ENCODE results near the gene GMFB. TPM values are rescaled to one million over a fixed set of nuclear protein-coding genes. Genes with fewer than 3 reads are reported as not detected.

Gene GMFB
- total and polyA plus RNA-seq, 4 experiments from 2014 or later, result 19.1 to 36.4 (median 25.6) TPM

DNA sequence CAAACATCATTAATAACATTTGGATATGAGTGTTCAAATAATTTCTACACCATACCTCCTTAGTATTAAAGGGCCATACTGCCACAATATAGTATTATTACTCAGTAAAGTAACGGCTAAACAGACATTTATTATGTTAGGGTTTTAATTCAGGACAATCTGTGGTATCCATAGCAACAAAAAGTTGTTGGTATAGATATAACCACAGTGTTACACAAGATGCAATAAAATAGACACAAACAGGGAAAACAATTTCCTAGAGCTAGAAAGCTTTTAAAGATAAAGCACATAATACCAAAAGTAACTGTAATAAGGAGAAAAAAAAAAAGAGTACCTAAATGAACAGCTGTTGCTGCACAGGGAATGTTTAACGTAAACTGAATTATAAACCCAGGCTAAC is 63.7 kb downstream of the GMFB start:
- POLR2A ChIA-PET (ENCODE audit: partially characterized antibody), result no interaction called here
- H3K9me3 Mint-ChIP-seq, result no peaks in the 10 kb centered on the region
- CTCF ChIA-PET (ENCODE audit: partially characterized antibody), result no interaction called here

More for the DNA sequence above, 63.7 kb downstream of the GMFB start:
- no peaks in the 10 kb centered on the region for H3K27me3 ChIP-seq (ENCODE audit: insufficient read depth, low read length)
- peaks cover 13% of the 10 kb centered on the region for H3K36me3 ChIP-seq (ENCODE audit: insufficient read depth, low read length)
- no peaks in the 10 kb centered on the region for H3K9me3 ChIP-seq (ENCODE audit: control insufficient read depth in 1 of 2, low read length in 2 of 2)
- no peak for DNase-seq
- intact Hi-C loops (cut with micrococcal nuclease), result no loop called here
- no peak overlapping the region for H3K4me3 Mint-ChIP-seq
- H3K4me1 ChIP-seq (ENCODE audit: insufficient read depth, low read length), result no peaks in the 10 kb centered on the region
- H3K27ac ChIP-seq (ENCODE audit: low read depth, low read length), result no peak overlapping the region
- peaks cover 33 to 58% of the 10 kb centered on the region in 2 donors for H3K36me3 Mint-ChIP-seq
- no peaks in the 10 kb centered on the region for H3K27me3 Mint-ChIP-seq
- H3K4me1 Mint-ChIP-seq, result peaks cover 0 to 6% (median under 1%) of the 10 kb centered on the region in 4 donors
- H3K27ac Mint-ChIP-seq, result no peak overlapping the region
- H3K4me3 ChIP-seq (ENCODE audit: low read length in 2 of 2), result no peak overlapping the region

Other genes starting within 250 kb of the GMFB start
- gene CDKN3, start 92.0 kb downstream of the GMFB start, total RNA-seq, result 1 to 10 TPM; 1.1 to 1.6 TPM
- gene CDKN3, start 92.0 kb downstream of the GMFB start, polyA plus RNA-seq, result 1 to 10 TPM; 2.9 to 5.0 TPM
- gene CNIH1, start 47.6 kb downstream of the GMFB start, total RNA-seq, result 10 to 100 TPM; 46.9 to 54.2 TPM
- gene CNIH1, start 47.6 kb downstream of the GMFB start, polyA plus RNA-seq, result 100 to 1,000 TPM in 1 of 2 donors, 10 to 100 TPM in 1; 89.1 to 128 TPM
- 10 to 100 TPM; 21.8 to 23.8 TPM for gene CGRRF1, start 20.9 kb upstream of the GMFB start, total RNA-seq
- gene CGRRF1, start 20.9 kb upstream of the GMFB start, polyA plus RNA-seq, result 10 to 100 TPM; 25.9 to 60.7 TPM
- 1 to 10 TPM in 1 of 2 experiments, under 1 TPM in 1; 0.93 to 1.4 TPM for gene SAMD4A, start 78.1 kb upstream of the GMFB start, total RNA-seq
- under 1 TPM in 1 of 2 donors, not detected in 1; 0.72 TPM for gene SAMD4A, start 78.1 kb upstream of the GMFB start, polyA plus RNA-seq

Measured in CD4-positive, alpha-beta memory T cell (primary cell).